ENCODE results near the gene PFN4. TPM values are rescaled to one million over a fixed set of nuclear protein-coding genes. Genes with fewer than 3 reads are reported as not detected.

PFN4 gene
- total and polyA plus RNA-seq, 9 of the 15 experiments (the other 6 are each of a cell fraction or from before 2014, with no cell fraction given): 0.07 to 0.54 (median 0.31) TPM; not detected in 2

- TF ChIP-seq ZNF639 (CRISPR knock-in tag; conservative IDR thresholded peaks at IDR 0.05 in 1 of 2, IDR thresholded peaks at IDR 0.05 in 1 of 2) (no peak), E2F8 (IDR thresholded peaks at IDR 0.05; ENCODE audit: low read depth, partially characterized antibody) (peak; percentile 86), NKRF (IDR thresholded peaks at IDR 0.05; ENCODE audit: borderline replicate concordance) (peak; percentile 18; the same call in 1 of the 2 replicates), NFRKB (IDR thresholded peaks at IDR 0.05; ENCODE audit: low read depth) (0 out of 2 replicates have a peak, but pooled peaks have one; percentile 40), RERE (CRISPR knock-in tag; IDR thresholded peaks at IDR 0.05; ENCODE audit: borderline replicate concordance) (no peak)
Measured at GRCh38 chr2:24122366-24123194, 554 bp downstream of the PFN4 start (continued).
